OCI-LY1 (cell line): ENCODE results near the gene NAA40.

Experiments used
- H2AFZ ChIP-seq: fragments of 200-600 bp; sonication (generic), shearing (Covaris generic); 2 replicates; pipeline ENCODE4 v1.6.0; 2014; ENCODE audit warnings: antibody characterized with exemption, mild to moderate bottlenecking, low read length
- H3F3A ChIP-seq: fragments of 200-600 bp; sonication (generic), shearing (Covaris generic); 2 replicates; pipeline ENCODE4 v1.6.0; 2014; ENCODE audit warnings: mild to moderate bottlenecking, antibody characterized with exemption, low read length, moderate library complexity; ENCODE audit not compliant: insufficient read depth
- H3K27ac ChIP-seq: fragments of 200-600 bp; sonication (generic); 2 replicates; pipeline ENCODE4 v1.5.1; 2014; ENCODE audit warnings: low read length, mixed run types, mild to moderate bottlenecking, low read depth; ENCODE audit not compliant: poor library complexity, severe bottlenecking
- H3K27me3 ChIP-seq: fragments of 200-600 bp; sonication (generic); 2 replicates; pipeline ENCODE4 v1.6.0; 2014; ENCODE audit warnings: antibody characterized with exemption, mild to moderate bottlenecking, low read length, moderate library complexity; ENCODE audit not compliant: insufficient read depth
- H3K36me3 ChIP-seq: fragments of 200-600 bp; sonication (generic); 2 replicates; pipeline ENCODE4 v1.6.1; 2014; ENCODE audit warnings: mild to moderate bottlenecking, antibody characterized with exemption, low read length, moderate library complexity, mixed read lengths; ENCODE audit not compliant: insufficient read depth
- H3K4me1 ChIP-seq: fragments of 200-600 bp; sonication (generic); 2 replicates; pipeline ENCODE4 v1.5.1; 2014; ENCODE audit warnings: mild to moderate bottlenecking, low read length, moderate library complexity; ENCODE audit not compliant: insufficient read depth, severe bottlenecking
- H3K4me2 ChIP-seq: fragments of 200-600 bp; sonication (generic), shearing (Covaris generic); 2 replicates; pipeline ENCODE4 v1.6.1; 2014; ENCODE audit warnings: low read length
- H3K4me3 ChIP-seq: fragments of 200-600 bp; sonication (generic); 2 replicates; pipeline ENCODE4 v1.5.1; 2014; ENCODE audit warnings: low read length, low read depth, mild to moderate bottlenecking, mixed read lengths; ENCODE audit not compliant: poor library complexity, severe bottlenecking
- H3K79me2 ChIP-seq: fragments of 200-600 bp; shearing (Covaris generic); 2 replicates; pipeline ENCODE4 v1.6.1; 2016; ENCODE audit warnings: mixed run types, low read length, mixed read lengths; ENCODE audit not compliant: insufficient read depth
- H3K9ac ChIP-seq: fragments of 200-600 bp; sonication (generic), shearing (Covaris generic); 2 replicates; pipeline ENCODE4 v1.6.1; 2014; ENCODE audit warnings: mild to moderate bottlenecking, low read length, mixed read lengths
- H3K9me2 ChIP-seq: fragments of 200-600 bp; sonication (generic), shearing (Covaris generic); 2 replicates; pipeline ENCODE4 v1.6.1; 2014; ENCODE audit warnings: low read depth, mild to moderate bottlenecking, low read length, mixed read lengths
- H3K9me3 ChIP-seq: fragments of 200-600 bp; shearing (Covaris generic); 2 replicates; pipeline ENCODE4 v1.6.1; 2014; ENCODE audit warnings: low read length, mixed read lengths
- H4K20me1 ChIP-seq: fragments of 200-600 bp; sonication (generic), shearing (Covaris generic); 2 replicates; pipeline ENCODE4 v1.6.0; 2016; ENCODE audit warnings: mild to moderate bottlenecking, low read length; ENCODE audit not compliant: insufficient read depth
- CTCF ChIP-seq: fragments of 200-600 bp; sonication (generic), shearing (Covaris generic); IDR thresholded peaks from 2 replicates; pipeline ENCODE4 v1.5.1; 2017; ENCODE audit warnings: mild to moderate bottlenecking, antibody characterized with exemption, low read length, moderate library complexity, mixed read lengths
- EZH2 ChIP-seq: fragments of 200-600 bp; sonication (generic), shearing (Covaris generic); IDR thresholded peaks from 2 replicates; pipeline ENCODE4 v1.8.0; 2017; ENCODE audit warnings: borderline replicate concordance, mixed run types, mild to moderate bottlenecking, antibody characterized with exemption, low read length, moderate library complexity, mixed read lengths

NAA40 gene

GRCh38 chr11:63913866-63914830 lies 24.7 kb upstream of the NAA40 start:
- TF ChIP-seq CTCF: no peak
- TF ChIP-seq EZH2: no peak

GRCh38 chr11:63914896-63915691 lies 23.7 kb upstream of the NAA40 start:
- Histone ChIP-seq H2AFZ (no peak overlapping the region), H3K4me1 (peaks cover 39% of the 10 kb centered on the region), H3K4me2 (no peak overlapping the region), H4K20me1 (no peaks in the 10 kb centered on the region), H3K9me3 (no peaks in the 10 kb centered on the region), H3K9me2 (no peaks in the 10 kb centered on the region), H3K36me3 (peaks cover 2% of the 10 kb centered on the region; the same call in 1 of the 2 replicates), H3K27me3 (no peaks in the 10 kb centered on the region), H3K79me2 (no peaks in the 10 kb centered on the region), H3K9ac (no peak overlapping the region), H3K27ac (no peak overlapping the region), H3F3A (no peaks in the 10 kb centered on the region), H3K4me3 (no peak overlapping the region)
- no peak for TF ChIP-seq EZH2
- TF ChIP-seq CTCF: no peak

More at GRCh38 chr11:63913866-63914830, 24.7 kb upstream of the NAA40 start:
- Histone ChIP-seq H3F3A (no peaks in the 10 kb centered on the region), H3K27me3 (no peaks in the 10 kb centered on the region), H3K4me2 (no peak overlapping the region), H3K27ac (no peak overlapping the region), H3K9ac (no peak overlapping the region), H3K9me2 (no peaks in the 10 kb centered on the region), H4K20me1 (no peaks in the 10 kb centered on the region), H3K4me3 (no peak overlapping the region), H2AFZ (no peak overlapping the region), H3K9me3 (no peaks in the 10 kb centered on the region), H3K79me2 (no peaks in the 10 kb centered on the region), H3K36me3 (peaks cover 4% of the 10 kb centered on the region), H3K4me1 (peaks cover 32% of the 10 kb centered on the region)

- Histone ChIP-seq H2AFZ (no peak overlapping the region), H3K9me3 (no peaks in the 10 kb centered on the region), H3K27me3 (no peaks in the 10 kb centered on the region; the same call in 1 of the 2 replicates), H3K36me3 (no peaks in the 10 kb centered on the region), H3K4me2 (peak overlapping the region; percentile 98), H3K9ac (peak overlapping the region; percentile 68; the same call in 1 of the 2 replicates), H3K27ac (no peak overlapping the region), H3K9me2 (no peaks in the 10 kb centered on the region), H3F3A (no peaks in the 10 kb centered on the region), H3K4me3 (peak overlapping the region; percentile 73), H4K20me1 (no peaks in the 10 kb centered on the region), H3K4me1 (peaks cover 42% of the 10 kb centered on the region), H3K79me2 (no peaks in the 10 kb centered on the region)
- TF ChIP-seq CTCF (peak; percentile 82), EZH2 (no peak)
These were observed 22.6 kb upstream of the NAA40 start for GRCh38 chr11:63915961-63916836.
